T-helper 9 cell (primary cell): ENCODE results near the gene MAP3K9.

Experiments used
- DNase-seq: peaks from one replicate; pipeline ENCODE4 v3.0.0-alpha.2; 2020

Gene MAP3K9

GRCh38 chr14:70685474-70686197 is 123.7 kb downstream of the MAP3K9 start:
- no peak for DNase-seq

- DNase-seq = no peak
Measured at GRCh38 chr14:70683983-70684382, 125.3 kb downstream of the MAP3K9 start.

GRCh38 chr14:70680748-70681147 is 128.6 kb downstream of the MAP3K9 start:
- DNase-seq = no peak

GRCh38 chr14:70677341-70677740 is 132.0 kb downstream of the MAP3K9 start:
- DNase-seq = no peak
